Lower lobe of right lung (tissue), 2 donors: Measurements from ENCODE around the gene FGF21. TPM values are rescaled to one million over a fixed set of nuclear protein-coding genes. Genes with fewer than 3 reads are reported as not detected.

Source experiments
- ATAC-seq, 2 donors: fragments of 200-7000 bp; cut with Tn5 transposase; one replicate each; pipeline ENCODE4 v1.9.1; 2020 to 2022; ENCODE audit warnings: mild to moderate bottlenecking in 2 of 2, moderate library complexity in 2 of 2
- DNase-seq: peaks from one replicate; pipeline ENCODE4 v3.0.0-alpha.2; 2020
- H3K27ac ChIP-seq: fragments of 200-600 bp; one replicate; pipeline ENCODE4 v1.8.0; 2022
- H3K27me3 ChIP-seq: fragments of 200-600 bp; one replicate; pipeline ENCODE4 v1.8.0; 2022; ENCODE audit warnings: low read depth
- H3K36me3 ChIP-seq: fragments of 200-600 bp; one replicate; pipeline ENCODE4 v1.8.0; 2022; ENCODE audit warnings: mild to moderate bottlenecking
- H3K4me1 ChIP-seq: fragments of 200-600 bp; one replicate; pipeline ENCODE4 v1.8.0; 2022
- H3K4me3 ChIP-seq: fragments of 200-600 bp; one replicate; pipeline ENCODE4 v1.8.0; 2022; ENCODE audit warnings: mild to moderate bottlenecking
- H3K9me3 ChIP-seq: fragments of 200-600 bp; one replicate; pipeline ENCODE4 v1.8.0; 2022
- intact Hi-C: fragments of 100-400 bp; cut with DNase I; formaldehyde crosslinking; loops from one replicate; pipeline ENCODE4 v1.11.0; 2022
- total RNA-seq: library from RNA; stranded (reverse); fragmentation: NEBNext Ultra II Directional; extraction: Animal tissue kit (Norgen Biotek cat#: 25700); gene quantifications from one replicate; pipeline ENCODE4 v1.2.1, GENCODE V29; 2021
- TF ChIP-seq, protein P1 (sequence below): fragments of 200-600 bp; IDR thresholded peaks from one replicate; pipeline ENCODE4 v1.8.0; 2022; ENCODE audit warnings: antibody characterized with exemption, mild to moderate bottlenecking
- donor health status: DM: no; HTN: yes; CAD: no; lungs with severe emphysema.

FGF21 gene
- total RNA-seq, 1 donor from 2014 or later = not detected

DNA sequence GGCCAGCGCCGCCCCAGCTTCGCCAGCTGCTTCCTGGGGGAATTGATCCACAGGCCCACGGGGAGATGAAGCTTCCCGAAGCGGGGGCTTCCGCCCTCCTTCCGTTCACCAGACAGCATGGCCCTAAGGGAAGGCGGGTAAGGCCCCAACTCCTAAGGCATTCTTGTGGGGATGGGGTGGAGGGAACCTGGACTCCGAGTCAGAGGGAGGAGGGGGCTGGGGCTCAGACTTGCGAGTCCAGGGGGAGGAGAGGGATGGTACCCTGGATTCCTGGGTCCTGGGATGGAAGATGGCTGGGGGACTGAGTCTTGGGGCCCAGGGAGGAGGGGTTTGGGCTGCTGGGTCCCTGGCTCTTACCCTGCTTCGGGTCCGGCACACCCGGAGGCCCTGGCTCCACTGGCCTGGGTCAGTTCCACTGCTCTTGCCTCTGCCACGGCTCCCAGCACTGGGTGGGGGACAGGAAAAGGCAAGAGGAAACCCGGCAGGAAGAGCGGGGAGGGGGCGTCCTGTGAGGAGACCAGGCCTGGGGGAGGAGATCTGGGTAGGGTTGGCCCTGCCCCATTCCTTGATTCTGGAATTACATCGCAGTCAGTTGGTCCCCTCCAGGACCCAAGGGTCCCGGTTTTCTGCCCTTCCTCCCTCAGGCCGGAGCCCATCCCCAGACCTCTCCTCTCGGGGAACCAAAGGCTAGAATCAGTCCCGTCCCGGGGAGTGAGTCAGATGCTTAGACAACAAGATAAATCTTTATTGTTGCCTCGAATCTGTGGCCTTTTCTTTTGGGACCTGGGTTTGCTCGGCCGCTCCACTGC lies 15.0 kb upstream of the FGF21 start, which contains the start of gene RASIP1:
RASIP1 (minus strand) TSS at position 447 of the 809 bp plus-strand sequence; CDS start at position 119, 328 bp downstream.
- peak; percentile 63 for DNase-seq
- Histone ChIP-seq H3K27me3 (peaks cover 9% of the 10 kb centered on the region), H3K4me3 (peak within 1 kb of the TSS; percentile 67), H3K9me3 (no peaks in the 10 kb centered on the region), H3K4me1 (peaks cover 17% of the 10 kb centered on the region), H3K36me3 (no peaks in the 10 kb centered on the region), H3K27ac (peak within 1 kb of the TSS; percentile 81)
- intact Hi-C loops = no loop called here
- peak; percentile 4 to 9 for ATAC-seq
- TF ChIP-seq, protein P1, sequence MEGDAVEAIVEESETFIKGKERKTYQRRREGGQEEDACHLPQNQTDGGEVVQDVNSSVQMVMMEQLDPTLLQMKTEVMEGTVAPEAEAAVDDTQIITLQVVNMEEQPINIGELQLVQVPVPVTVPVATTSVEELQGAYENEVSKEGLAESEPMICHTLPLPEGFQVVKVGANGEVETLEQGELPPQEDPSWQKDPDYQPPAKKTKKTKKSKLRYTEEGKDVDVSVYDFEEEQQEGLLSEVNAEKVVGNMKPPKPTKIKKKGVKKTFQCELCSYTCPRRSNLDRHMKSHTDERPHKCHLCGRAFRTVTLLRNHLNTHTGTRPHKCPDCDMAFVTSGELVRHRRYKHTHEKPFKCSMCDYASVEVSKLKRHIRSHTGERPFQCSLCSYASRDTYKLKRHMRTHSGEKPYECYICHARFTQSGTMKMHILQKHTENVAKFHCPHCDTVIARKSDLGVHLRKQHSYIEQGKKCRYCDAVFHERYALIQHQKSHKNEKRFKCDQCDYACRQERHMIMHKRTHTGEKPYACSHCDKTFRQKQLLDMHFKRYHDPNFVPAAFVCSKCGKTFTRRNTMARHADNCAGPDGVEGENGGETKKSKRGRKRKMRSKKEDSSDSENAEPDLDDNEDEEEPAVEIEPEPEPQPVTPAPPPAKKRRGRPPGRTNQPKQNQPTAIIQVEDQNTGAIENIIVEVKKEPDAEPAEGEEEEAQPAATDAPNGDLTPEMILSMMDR = no peak

DNA sequence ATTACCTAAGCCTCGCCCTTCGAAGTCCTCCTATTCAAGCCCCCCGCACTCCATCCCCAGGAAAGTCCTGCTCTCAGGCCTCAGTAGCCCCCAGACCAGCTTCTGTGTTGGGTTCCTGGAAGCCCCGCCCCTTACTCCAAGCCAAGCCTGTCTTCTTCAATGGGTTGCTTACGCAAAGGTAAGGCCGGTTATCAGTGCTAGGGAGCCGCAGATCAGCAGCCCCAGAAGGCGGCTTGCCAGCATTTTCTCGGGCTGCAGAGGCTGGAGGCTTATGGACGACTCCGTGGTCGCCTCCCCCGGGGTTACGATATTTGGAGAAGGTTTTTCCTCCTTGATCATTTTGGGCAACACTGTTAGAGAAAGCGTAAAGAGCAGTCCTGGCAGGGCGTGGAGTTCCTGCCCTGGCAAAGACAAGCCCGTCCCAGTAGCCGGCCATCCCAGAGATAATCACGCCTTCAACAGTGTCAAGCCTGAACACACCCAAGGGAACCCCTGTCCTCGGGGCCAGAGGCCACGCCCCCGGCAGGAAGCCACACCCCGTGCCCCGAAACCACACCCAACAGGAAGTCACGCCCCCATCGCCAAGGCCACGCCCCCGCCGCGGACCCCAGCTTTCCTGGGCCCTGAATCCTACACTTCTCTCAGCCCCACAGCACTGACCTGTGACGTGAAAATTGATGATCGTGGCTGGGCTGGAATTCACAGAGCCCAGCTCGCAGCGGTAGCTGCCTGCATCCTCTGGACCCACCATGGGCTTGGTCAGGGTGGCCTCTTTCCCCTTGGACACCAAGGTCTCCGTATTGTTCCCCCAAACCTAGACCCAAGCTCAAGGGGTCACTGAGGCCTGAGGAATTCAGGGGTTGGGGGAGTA lies 14.0 kb upstream of the FGF21 start:
- H3K27me3 ChIP-seq = peaks cover 13% of the 10 kb centered on the region
- no peak for DNase-seq
- peak overlapping the region; percentile 67 for H3K4me3 ChIP-seq
- intact Hi-C loops = no loop called here
- H3K4me1 ChIP-seq = peaks cover 17% of the 10 kb centered on the region
- TF ChIP-seq, protein P1 = no peak
- H3K27ac ChIP-seq = peak overlapping the region; percentile 81
- no peaks in the 10 kb centered on the region for H3K9me3 ChIP-seq
- ATAC-seq = peak in 1 of 2 donors; percentile 7
- no peaks in the 10 kb centered on the region for H3K36me3 ChIP-seq

DNA sequence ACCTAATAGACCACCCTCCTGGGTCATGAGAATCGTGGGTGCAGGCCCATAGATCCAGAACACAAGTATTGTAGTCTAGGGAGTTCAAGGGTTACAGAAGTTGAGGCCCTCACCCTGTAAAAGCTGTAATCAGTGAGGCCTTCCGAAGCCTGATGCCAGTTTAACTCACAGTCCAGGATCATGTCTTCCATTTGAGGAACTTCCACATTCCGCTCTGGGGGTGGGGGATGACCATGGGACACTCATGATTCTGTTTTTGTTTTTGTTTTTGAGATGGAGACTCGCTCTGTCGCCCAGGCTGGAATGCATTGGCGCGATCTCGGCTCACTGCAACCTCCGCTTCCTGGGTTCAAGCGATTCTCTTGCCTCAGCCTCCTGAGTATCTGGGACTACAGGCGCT lies 13.2 kb upstream of the FGF21 start:
- DNase-seq (no peak), ATAC-seq (no peak)
- no peaks in the 10 kb centered on the region for H3K9me3 ChIP-seq
- H3K27ac ChIP-seq = peak overlapping the region; percentile 81
- intact Hi-C loops = no loop called here
- H3K36me3 ChIP-seq = no peaks in the 10 kb centered on the region
- H3K27me3 ChIP-seq = peaks cover 13% of the 10 kb centered on the region
- TF ChIP-seq, protein P1 = no peak
- peaks cover 15% of the 10 kb centered on the region for H3K4me1 ChIP-seq
- no peak overlapping the region for H3K4me3 ChIP-seq

DNA sequence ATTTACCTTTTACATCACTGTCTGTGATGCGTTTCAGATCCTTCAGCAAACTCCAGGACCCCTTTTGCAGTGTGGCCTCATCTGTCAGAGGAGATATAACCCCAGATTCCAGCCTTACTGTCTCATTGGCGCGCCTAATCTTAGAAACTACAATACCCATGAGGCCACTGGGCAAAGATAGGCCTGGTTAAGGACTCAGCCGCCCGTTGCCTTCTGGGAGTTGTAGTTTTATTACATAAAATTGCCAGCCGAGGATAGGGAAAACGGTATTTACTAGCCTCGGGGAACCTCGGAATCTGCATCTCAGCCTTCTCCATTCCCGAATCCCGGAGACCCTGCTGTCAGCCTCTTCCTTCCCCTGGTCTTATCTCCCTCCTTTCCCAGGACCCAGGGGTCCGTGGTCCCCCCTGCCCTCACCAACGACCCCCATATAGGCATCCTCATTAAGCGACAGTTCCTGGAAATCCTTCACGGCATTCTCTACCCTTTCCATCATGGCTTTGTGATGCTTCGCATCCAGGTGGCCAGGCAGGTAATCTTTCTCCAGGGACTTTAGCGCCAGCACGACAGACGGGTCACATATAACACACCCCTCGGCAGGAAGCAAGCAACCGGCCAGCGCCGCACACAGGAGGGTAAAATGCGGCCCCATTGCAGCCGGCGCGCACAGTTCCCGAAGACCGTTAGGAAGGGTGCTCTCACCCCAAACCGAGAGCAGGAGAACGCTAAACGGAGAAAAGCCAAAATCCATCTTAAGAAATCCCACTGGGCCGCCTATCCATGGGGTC lies 9.9 kb upstream of the FGF21 start:
- Histone ChIP-seq H3K4me1 (peaks cover 4% of the 10 kb centered on the region), H3K9me3 (no peaks in the 10 kb centered on the region), H3K27ac (no peak overlapping the region), H3K36me3 (no peaks in the 10 kb centered on the region), H3K27me3 (peaks cover 5% of the 10 kb centered on the region), H3K4me3 (no peak overlapping the region)
- ATAC-seq = peak; percentile 44 to 66
- intact Hi-C loops = no loop called here
- TF ChIP-seq, protein P1 = no peak
- DNase-seq = no peak

GRCh38 chr19:48746110-48746509 lies 9.2 kb upstream of the FGF21 start:
- peak overlapping the region; percentile 67 for H3K27ac ChIP-seq
- TF ChIP-seq, protein P1 = no peak
- H3K4me3 ChIP-seq = no peak overlapping the region
- ATAC-seq = no peak
- intact Hi-C loops = no loop called here
- no peaks in the 10 kb centered on the region for H3K36me3 ChIP-seq
- H3K4me1 ChIP-seq = peaks cover 4% of the 10 kb centered on the region
- no peaks in the 10 kb centered on the region for H3K9me3 ChIP-seq
- peaks cover 9% of the 10 kb centered on the region for H3K27me3 ChIP-seq
- DNase-seq = no peak
